GM12878 (cell line): ENCODE results near the gene TXLNA.
A peak's percentile ranks its signal among the peaks of the same experiment; 100 is the strongest.

Experiments
- BCL11A ChIP-seq: IDR thresholded peaks from 2 replicates; pipeline ENCODE4 v1.6.1; 2011; ENCODE audit warnings: low read depth, low read length
- BRCA1 ChIP-seq: IDR thresholded peaks from 2 replicates; pipeline ENCODE4 v1.6.1; 2011; ENCODE audit warnings: low read depth, low read length, improper control_type of control experiment
- CHD2 ChIP-seq: IDR thresholded peaks from 2 replicates; pipeline ENCODE4 v1.6.1; 2011; ENCODE audit warnings: low read depth, low read length, improper control_type of control experiment, borderline replicate concordance
- CTCF ChIP-seq, 3 experiments: IDR thresholded peaks in 2 of 3; conservative IDR thresholded peaks in 1 of 3; 2 replicates each; pipeline ENCODE4 v1.5.1; 2011; ENCODE audit warnings: low read depth in 3 of 3, low read length in 3 of 3, mild to moderate bottlenecking in 3 of 3, control low read depth in 2 of 3, moderate library complexity in 2 of 3, inconsistent platforms in 1 of 3, mixed read lengths in 1 of 3; ENCODE audit not compliant: control insufficient read depth in 2 of 3, insufficient read depth in 1 of 3; ENCODE audit errors: extremely low read depth in 1 of 3
- ESRRA ChIP-seq: IDR thresholded peaks from 2 replicates; pipeline ENCODE4 v1.6.1; 2012; ENCODE audit warnings: mild to moderate bottlenecking, low read length, improper control_type of control experiment
- EZH2 ChIP-seq: IDR thresholded peaks from 2 replicates; pipeline ENCODE4 v1.6.1; 2012; ENCODE audit warnings: low read depth, mild to moderate bottlenecking, control low read depth, inconsistent platforms, low read length, borderline replicate concordance; ENCODE audit not compliant: control insufficient read depth
- IRF3 ChIP-seq: fragments of 450-650 bp; IDR thresholded peaks from 2 replicates; pipeline ENCODE4 v1.6.1; 2014; ENCODE audit warnings: mild to moderate bottlenecking
- NRF1 ChIP-seq: conservative IDR thresholded peaks from 2 replicates; pipeline ENCODE4 v1.6.1; 2011; ENCODE audit warnings: mild to moderate bottlenecking, low read depth, low read length, improper control_type of control experiment
- POLR2A ChIP-seq: IDR thresholded peaks from 2 replicates; pipeline ENCODE4 v1.6.1; 2011; ENCODE audit warnings: low read depth, mild to moderate bottlenecking, low read length
- SMC3 ChIP-seq: IDR thresholded peaks from 2 replicates; pipeline ENCODE4 v1.6.1; 2011; ENCODE audit warnings: low read length, improper control_type of control experiment, borderline replicate concordance
- TAF1 ChIP-seq: IDR thresholded peaks from 2 replicates; pipeline ENCODE4 v1.6.1; 2011; ENCODE audit warnings: mild to moderate bottlenecking, low read depth, low read length, borderline replicate concordance
- TF ChIP-seq, protein P1 (sequence below): fragments of 450-650 bp; conservative IDR thresholded peaks from 2 replicates; pipeline ENCODE4 v1.6.1; 2017; ENCODE audit warnings: mild to moderate bottlenecking, moderate library complexity

DNA sequence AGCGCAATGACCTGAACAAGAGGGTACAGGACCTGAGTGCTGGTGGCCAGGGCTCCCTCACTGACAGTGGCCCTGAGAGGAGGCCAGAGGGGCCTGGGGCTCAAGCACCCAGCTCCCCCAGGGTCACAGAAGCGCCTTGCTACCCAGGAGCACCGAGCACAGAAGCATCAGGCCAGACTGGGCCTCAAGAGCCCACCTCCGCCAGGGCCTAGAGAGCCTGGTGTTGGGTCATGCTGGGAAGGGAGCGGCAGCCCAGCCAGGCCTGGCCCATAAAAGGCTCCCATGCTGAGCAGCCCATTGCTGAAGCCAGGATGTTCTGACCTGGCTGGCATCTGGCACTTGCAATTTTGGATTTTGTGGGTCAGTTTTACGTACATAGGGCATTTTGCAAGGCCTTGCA is 15.5 kb downstream of the TXLNA start:
- 0 out of 2 replicates have a peak, but pooled peaks have one; percentile 29 for TF ChIP-seq POLR2A
- TF ChIP-seq SMC3 = no peak
- TF ChIP-seq NRF1 = no peak
- no peak for TF ChIP-seq EZH2
- TF ChIP-seq, protein P1, sequence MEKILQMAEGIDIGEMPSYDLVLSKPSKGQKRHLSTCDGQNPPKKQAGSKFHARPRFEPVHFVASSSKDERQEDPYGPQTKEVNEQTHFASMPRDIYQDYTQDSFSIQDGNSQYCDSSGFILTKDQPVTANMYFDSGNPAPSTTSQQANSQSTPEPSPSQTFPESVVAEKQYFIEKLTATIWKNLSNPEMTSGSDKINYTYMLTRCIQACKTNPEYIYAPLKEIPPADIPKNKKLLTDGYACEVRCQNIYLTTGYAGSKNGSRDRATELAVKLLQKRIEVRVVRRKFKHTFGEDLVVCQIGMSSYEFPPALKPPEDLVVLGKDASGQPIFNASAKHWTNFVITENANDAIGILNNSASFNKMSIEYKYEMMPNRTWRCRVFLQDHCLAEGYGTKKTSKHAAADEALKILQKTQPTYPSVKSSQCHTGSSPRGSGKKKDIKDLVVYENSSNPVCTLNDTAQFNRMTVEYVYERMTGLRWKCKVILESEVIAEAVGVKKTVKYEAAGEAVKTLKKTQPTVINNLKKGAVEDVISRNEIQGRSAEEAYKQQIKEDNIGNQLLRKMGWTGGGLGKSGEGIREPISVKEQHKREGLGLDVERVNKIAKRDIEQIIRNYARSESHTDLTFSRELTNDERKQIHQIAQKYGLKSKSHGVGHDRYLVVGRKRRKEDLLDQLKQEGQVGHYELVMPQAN = no peak
- no peak for TF ChIP-seq IRF3
- TF ChIP-seq ESRRA = no peak
- no peak for TF ChIP-seq CTCF (IDR thresholded peaks at IDR 0.05 in 2 of 3, conservative IDR thresholded peaks at IDR 0.05 in 1 of 3; ENCODE audit: control insufficient read depth in 2 of 3, extremely low read depth in 1 of 3, insufficient read depth in 1 of 3, low read depth in 3 of 3, low read length in 3 of 3)
- TF ChIP-seq CHD2 = no peak
- no peak for TF ChIP-seq BCL11A
- TF ChIP-seq TAF1 = no peak
- TF ChIP-seq BRCA1 = no peak
